ENCODE measurements around the gene CKM.
A peak's percentile ranks its signal among the peaks of the same experiment; 100 is the strongest.

CKM gene

DNA sequence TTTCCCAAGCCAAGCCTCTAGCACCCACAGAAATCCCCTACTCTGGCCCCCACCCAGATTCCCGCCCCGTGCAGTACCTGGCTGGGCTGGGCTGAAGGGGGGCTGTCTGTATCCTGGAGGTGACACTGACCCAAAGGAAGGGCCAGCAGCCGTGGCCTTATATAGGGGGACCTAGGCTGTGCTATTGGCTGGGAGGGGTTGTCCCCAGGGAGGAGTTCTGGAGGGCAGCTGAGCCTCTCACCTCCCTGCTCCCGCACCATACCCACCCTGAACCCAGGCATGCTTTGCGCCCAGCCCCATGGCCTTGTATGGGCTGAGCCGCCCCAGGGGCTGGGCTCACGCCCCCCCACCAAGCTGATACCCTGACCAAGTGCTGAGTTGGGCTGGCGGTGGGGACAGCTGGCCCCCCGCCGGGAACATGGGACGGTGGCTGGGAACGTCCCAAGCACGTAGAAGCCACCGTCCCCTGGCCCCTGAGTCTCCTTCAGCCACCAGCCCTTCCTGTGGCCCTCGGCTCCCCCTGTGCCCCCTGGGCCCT is at the start of gene CKM:
TSS of gene CKM (minus strand) at position 132 of the 538 bp plus-strand sequence. CDS start 3,162 bp downstream, outside the sequence.
- DNase-seq (ENCODE audit: low read depth, low spot score) = no peak

DNA sequence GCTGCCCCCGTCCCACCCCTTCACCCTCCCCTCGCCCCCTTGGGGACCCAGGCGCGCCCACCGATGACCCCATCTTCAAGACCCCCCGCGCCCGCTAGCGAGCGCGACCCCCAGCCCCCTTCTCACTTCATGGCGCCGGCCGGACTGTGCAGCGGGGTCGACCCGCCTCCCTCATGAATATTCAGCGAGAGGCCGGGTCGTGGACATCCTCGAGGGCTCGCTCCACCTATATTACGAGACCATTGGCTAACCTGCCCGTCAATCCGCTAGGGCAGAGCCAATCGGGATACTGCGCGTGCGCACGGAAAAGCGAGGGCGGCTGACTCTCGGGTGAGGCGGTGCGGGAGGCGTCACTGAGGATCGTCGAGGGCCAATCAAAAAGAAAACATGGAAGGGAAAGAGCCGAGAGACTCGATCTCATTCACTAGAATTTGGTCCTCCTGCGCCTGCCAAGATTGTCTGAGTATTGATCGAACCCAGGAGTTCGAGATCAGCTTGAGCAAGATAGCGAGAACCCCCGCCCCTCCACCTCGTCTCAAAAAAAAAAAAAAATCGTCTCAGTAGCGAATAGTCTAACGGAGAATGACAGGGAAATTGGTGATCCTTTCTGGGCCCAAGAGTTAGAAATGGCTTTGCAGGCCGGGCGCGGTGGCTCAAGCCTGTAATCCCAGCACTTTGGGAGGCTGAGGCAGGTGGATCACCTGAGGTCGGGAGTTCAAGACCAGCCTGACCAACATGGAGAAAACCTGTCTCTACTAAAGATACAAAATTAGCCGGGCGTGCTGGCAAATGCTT is 47.9 kb upstream of the CKM start, which contains the start of gene ERCC2:
TSS of gene ERCC2 (minus strand) at position 164 of the 795 bp plus-strand sequence. CDS start at position 131, 33 bp downstream.
- peak; percentile 100 for DNase-seq (ENCODE audit: low read depth, low spot score)

GRCh38 chr19:45368737-45369340 is 46.2 kb upstream of the CKM start:
- DNase-seq (ENCODE audit: low read depth, low spot score) = no peak

DNA sequence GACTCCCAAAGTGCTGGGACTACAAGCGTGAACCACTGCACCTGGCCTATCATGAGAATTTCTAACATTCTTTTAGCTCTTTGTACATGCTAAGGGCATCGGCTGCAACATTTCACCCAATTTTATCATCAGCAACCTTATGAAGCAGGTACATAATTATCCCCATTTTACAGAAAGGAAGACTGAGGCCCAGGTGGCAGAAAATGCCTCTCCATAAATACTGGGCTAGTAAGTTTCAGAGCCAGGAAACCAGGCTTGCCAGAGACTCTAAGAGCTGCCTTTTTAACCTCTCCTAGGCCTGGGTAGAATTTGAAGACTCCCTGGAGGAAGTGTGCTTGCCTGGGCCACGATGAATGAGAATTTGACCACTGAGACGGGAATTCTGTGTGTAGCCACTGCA is 45.5 kb upstream of the CKM start:
- no peak for DNase-seq (ENCODE audit: low read depth, low spot score)

DNA sequence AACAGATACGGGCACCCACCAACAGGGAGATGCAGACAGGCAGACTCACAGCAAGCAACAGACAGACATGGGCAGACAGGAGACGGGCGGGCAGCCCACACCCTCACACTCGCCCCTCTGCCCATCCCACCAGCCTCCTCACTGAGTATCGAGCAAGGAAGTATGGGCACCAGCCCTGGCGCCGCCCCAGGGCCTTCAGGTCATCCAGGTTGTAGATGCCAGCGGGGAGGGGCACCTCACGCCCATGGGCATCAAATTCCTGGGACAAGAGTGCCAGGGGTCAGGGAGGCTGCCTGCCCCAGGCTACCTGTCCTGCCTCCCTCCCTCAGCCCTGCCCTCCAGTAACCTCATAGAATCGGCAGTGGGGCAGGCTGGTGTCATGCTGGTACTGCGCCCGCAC is 42.0 kb upstream of the CKM start:
- no peak for DNase-seq (ENCODE audit: low read depth, low spot score)

DNA sequence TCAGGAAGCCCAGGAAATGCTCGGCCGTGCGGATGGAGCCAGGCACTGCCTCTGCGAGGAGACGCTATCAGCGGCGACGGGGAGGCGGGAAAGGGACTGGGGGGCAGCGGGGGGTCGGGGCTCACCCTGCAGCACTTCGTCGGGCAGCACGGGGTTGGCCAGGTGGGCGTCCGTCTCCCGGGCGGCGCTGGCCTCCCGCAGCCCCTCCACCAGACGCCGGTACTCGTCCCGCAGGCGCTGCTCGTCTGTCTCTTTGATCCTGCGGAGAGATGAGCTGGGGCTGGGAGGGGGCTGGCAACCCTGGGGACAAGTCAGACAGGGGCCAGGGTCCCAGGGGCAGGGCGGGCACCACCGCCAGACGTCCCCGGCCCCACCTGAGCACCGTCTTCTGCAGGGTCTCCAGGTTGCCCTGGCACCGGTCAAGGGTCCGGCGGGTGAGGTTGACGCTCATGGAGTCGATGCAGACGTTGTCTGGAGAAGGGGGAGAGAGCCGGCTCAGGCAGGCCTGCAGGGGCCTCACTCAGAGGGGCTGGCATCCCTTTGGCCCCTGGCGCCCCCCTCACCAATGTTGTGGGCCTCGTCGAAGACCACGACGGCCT is 41.3 kb upstream of the CKM start:
- DNase-seq (ENCODE audit: low read depth, low spot score) = no peak

DNA sequence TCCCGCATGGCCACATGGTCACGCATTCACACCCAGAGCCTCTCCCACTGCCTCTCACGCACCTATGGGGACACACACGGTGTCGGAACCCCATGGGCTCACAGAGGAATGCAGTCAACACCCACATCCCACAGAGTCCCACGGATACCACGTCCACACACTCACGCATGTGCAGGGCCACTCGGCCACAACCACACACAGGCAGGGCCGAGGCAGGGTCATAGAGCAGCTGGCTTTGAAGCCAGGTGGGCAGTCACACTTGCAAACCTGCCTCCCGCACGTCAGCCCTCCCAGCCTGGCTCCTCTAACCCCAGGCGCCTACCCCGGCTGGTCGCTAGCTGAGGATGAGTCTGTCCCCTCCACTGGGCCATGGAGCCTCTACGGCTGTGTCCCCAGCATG is 39.6 kb upstream of the CKM start:
- DNase-seq (ENCODE audit: low read depth, low spot score) = no peak

GRCh38 chr19:45361608-45362007 is 38.9 kb upstream of the CKM start:
- no peak for DNase-seq (ENCODE audit: low read depth, low spot score)

- no peak for DNase-seq (ENCODE audit: low read depth, low spot score)
Observed at GRCh38 chr19:45358213-45358792, 35.6 kb upstream of the CKM start.

DNA sequence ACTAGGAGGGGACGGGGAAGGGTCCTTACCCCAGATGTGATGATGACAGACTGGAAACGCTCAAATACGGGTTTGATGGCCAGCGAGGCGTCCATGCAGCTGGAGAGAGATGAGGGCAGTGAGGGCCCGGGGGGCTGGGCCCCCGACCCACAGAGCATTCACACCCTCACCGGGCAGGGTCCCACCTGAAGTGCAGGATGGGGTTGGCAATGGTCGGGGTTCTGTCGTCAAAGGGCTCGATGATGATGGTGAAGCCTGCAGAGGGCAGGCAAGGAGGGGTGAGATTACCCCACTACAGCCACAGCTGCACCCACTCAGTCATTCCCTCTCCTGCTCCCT is 34.7 kb upstream of the CKM start:
- DNase-seq (ENCODE audit: low read depth, low spot score) = no peak

DNA sequence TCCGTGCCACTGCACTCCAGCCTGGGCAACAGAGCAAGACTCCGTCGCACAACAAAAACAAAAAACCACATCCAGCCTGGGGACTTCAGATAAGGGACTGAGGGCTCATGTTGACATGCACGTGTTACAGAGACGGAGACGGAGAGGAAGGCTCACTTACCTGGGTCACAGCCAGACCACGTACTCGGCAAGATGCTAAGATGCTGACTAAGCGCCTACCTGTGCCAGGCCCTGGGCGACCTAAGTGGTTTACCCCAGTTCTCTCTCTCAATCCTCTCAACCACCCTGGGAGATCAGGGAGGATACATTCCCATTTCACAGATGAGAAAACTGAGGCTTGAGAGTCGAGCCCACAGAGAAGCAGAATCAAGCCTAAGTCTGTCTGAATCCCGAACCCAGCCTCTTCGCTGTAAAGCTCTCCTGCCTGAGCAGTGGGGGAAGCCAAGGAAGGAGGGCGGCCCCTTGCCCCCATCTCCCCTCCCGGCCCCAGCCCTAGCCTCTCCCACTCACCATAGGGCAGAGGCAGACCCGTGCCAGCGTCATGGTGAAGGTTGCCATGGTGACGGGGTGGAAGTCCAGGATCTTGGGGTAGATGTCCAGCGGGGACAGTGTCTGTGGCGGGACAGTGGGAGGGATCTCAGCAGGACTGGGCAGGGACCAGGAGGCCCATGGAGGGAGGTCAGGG is 34.2 kb upstream of the CKM start:
- DNase-seq (ENCODE audit: low read depth, low spot score) = no peak

GRCh38 chr19:45355910-45356309 is 33.2 kb upstream of the CKM start:
- DNase-seq (ENCODE audit: low read depth, low spot score) = no peak

DNA sequence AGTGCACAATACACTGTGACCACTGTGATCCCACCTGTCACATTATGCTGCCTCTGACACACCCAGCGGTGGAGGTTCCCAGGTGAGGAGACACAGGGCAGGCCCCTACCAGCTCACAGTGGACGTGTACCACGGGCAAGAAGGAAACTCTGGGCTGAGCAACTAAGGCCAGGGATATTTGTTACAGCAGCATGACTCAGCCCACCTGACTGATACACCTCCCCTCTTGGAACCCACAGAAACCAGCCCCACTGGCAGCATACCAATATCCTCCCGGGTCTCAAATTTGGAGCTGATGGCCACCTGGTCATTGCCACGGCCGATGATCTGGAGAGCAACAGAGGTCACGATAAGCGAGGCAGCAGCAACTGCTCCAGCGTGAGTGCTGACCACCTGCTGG is 32.7 kb upstream of the CKM start:
- no peak for DNase-seq (ENCODE audit: low read depth, low spot score)

- DNase-seq (ENCODE audit: low read depth, low spot score) = no peak
Observed at GRCh38 chr19:45354241-45354842, 31.7 kb upstream of the CKM start.

DNA sequence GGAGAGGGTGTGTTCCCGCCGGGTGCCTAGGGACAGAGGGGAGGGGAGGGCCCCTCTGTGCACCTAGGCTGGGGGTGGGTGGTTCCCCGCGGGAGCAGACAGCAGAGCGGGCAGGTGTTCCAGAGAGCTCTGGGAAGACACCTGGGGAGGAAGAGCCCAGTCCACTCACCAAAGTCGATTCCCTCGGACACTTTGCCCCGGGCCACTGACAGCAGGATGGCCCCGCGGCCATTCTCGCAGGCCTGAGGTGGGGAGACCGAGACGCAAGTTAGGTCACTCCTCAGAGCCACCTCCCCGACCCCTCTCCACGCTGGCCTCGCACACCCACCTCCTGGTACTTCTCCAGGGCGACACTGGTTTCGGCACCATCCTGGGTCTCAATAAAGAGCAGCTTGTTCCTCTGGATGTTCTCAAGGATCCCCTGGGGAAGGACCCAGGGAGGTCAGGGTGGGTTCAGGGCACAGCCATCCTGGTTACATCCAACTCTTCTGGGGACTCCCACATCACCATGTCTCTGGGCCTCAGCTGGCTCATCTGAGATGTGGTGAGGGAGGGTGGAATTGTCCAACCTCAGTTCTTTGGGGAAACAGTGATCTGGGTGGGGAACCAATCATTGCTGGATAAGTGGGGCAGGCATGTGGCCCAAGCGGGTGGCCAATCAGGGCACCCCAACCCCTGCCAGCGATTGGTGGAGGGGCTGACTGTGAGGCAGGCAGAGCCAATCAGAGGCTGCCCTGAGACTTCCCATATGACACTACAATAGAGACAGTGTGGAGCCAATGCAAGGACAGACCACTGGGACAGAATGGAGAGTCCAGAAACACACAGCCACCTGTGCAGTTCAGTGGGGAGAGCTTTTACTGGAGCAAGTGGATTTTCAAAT is 30.5 kb upstream of the CKM start:
- no peak for DNase-seq (ENCODE audit: low read depth, low spot score)

DNA sequence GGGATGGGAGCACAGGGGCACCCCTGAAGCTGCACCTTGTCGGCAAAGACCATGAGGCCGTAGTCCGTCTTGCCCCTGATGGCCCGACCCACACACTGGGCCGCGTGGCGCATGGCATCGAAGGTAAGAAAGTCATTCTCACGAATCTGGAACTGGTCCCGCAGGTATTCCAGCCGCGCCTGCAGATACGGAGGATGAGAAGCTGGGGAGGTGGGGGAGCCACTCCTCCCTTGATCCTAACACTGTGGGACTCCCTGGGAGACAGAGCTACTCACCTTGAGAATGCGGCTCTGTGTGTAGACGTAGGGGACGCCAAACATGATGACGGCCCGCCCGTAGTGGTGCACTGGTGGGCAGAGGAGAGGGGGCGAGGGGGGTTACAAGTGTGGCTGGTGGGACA is 29.8 kb upstream of the CKM start:
- DNase-seq (ENCODE audit: low read depth, low spot score) = no peak

GRCh38 chr19:45352062-45352461 is 29.4 kb upstream of the CKM start:
- no peak for DNase-seq (ENCODE audit: low read depth, low spot score)

GRCh38 chr19:45351401-45351952 is 28.8 kb upstream of the CKM start:
- DNase-seq (ENCODE audit: low read depth, low spot score) = no peak

DNA sequence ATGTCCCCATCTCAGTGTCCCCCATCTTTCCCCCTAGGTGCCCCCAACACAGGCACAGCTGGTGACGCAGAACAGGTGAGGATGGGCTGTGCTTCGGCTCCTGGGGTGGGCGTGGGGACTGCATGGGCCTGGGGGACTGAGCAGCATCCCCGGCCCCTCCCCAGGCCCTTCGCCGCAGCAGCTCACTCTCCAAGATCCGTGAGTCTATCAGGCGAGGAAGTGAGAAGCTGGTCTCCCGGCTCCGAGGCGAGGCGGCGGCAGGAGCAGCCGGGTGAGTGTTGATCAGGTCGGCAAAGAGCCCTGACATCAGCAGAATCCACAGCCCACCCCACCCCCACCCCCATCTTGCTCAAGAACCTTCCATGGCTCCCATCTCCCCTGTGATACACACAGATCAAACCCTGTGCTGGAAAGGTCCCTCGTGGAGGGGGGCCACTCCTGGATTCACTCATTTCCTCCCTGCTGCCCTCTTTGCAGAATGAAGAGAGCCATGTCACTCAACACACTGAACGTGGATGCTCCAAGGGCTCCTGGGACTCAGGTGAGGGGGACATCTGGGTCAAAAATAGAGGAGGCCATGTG is 27.9 kb upstream of the CKM start:
- no peak for DNase-seq (ENCODE audit: low read depth, low spot score)
